Sciatic nerve (tissue), 2 donors: ENCODE data around the gene NUDT8. TPM values are rescaled to one million over a fixed set of nuclear protein-coding genes. Genes with fewer than 3 reads are reported as not detected.
"Not testable (repeated sequence)": the region's sequence is repeated elsewhere in the genome, so short reads cannot be mapped to it uniquely, and the experiment has no call there.

Experiments
- ATAC-seq: fragments of 200-7000 bp; cut with Tn5 transposase; one replicate; pipeline ENCODE4 v1.9.1; 2020; ENCODE audit warnings: mild to moderate bottlenecking, moderate library complexity
- DNase-seq: peaks from one replicate; pipeline ENCODE4 v3.0.0-alpha.2; 2020; ENCODE audit warnings: low spot score
- intact Hi-C: fragments of 100-400 bp; cut with DNase I; formaldehyde crosslinking; loops from one replicate; pipeline ENCODE4 v1.14.2; 2022
- total RNA-seq: library from RNA; stranded (reverse); fragmentation: NEBNext Ultra II Directional; extraction: Animal tissue kit (Norgen Biotek cat#: 25700); gene quantifications from one replicate; pipeline ENCODE4 v1.2.1, GENCODE V29; 2021
- donor health status: DM: no; HTN: no; CAD: no.
- donor health status: DM: no; HTN: no; CAD: no.

NUDT8 gene
- total RNA-seq, 1 donor from 2014 or later, result 7.8 TPM

DNA sequence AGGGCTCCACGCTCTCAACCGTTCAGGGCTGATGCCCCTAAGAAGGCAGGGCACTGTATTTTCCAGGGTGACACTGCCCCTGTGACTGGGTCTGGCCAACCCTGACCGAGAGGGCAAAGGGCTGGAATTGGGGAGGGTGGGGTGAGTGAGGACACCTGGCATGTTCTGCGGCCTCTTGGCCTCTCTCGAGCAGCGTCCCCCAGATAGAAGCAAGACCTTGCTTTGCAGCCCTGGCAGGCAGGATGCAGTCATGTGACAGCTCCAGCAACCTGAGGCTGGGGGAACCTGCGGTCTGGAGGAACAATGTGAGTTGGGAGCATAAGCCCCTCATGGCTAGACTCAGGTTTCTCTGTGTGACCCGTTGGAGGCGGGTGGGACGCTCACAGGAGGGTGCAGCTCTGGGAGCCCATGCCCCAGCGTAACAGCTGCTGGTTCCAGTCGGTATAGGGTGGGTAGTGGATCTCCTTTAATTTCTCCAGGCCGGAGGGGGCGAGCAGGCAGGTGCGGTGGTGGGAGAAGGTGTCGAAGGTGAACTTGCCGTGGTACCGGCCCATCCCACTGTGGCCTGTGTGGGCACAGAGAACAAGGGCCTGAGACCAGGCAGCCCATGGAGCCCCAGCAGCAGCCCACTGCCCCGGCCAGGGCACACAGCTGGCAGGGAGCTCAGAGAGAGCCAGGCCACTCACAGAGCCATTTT, 33.2 kb upstream of the NUDT8 start:
- DNase-seq, result no peak
- no peak for ATAC-seq
- intact Hi-C loops, result no loop called here

DNA sequence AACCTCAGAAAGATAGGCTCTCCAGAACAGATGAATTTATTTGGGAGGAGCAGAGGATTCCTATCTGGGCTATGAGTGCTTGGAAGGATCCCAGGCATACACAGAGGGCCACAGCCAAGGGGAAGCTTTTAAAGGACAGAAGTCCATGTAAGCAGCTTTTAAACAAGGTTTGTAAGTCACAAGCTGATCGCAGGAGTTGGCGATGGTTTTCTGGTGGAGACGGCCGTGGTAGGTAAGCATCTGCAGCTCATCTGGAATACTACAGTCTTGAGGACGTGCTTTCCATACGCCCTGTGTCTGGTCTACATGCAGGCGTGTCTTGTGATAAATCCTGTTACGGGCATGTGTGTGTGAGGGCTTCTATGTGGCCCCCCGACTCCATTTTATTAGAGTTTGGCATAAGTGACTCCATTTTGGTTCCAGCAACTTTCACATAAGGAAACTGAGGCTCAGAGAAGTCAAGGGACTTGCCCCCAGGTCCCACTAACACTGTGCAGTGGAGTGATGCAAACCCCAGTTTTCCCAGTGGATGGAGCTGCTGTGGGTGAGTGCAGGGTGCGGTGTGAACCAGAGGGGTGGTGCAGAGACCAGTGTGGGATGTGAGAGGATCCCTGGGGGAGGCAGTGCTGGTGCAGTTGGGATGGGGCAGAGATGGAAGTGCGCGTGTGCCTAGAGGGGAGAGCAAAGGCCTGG, 32.6 kb upstream of the NUDT8 start:
- no peak for ATAC-seq
- intact Hi-C loops, result no loop called here
- no peak for DNase-seq

DNA sequence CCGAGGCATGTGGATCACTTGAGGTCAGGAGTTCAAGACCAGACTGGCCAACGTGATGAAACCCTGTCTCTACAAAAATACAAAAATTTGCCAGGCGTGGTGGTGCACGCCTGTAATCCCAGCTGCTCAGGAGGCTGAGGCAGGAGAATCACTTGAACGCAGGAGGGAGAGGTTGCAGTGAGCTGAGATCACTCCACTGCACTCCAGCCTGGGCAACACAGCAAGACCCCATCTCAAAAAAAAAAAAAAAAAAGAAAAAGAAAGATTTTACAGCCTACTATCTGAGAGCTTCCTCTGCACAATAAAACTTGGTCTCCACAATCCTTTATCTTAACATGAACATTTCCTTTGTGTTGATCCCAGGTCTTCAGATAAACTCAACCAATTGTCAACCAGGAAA, 31.0 kb upstream of the NUDT8 start:
- intact Hi-C loops, ATAC-seq, DNase-seq: not testable (repeated sequence)

DNA sequence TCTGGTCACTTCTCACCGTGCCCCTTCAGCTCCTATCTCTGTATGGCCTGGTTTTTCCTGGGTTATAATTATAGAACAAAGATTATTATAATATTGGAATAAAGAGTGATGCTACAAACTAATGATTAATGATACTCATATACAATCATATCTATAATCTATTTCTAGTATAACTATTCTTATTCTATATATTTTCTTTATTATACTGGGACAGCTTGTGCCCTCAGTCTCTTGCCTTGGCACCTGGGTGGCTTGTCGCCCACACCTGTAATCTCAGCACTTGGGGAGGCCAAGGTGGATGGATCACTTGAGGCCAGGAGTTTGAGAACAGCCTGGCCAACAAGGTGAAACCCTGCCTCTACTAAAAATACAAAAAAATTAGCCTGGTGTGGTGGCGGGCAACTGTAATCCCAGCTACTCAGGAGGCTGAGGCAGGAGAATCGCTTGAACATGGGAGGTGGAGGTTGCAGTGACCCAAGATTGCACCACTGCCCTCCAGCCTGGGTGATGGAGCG, 30.0 kb upstream of the NUDT8 start:
- intact Hi-C loops, ATAC-seq, DNase-seq: not testable (repeated sequence)

DNA sequence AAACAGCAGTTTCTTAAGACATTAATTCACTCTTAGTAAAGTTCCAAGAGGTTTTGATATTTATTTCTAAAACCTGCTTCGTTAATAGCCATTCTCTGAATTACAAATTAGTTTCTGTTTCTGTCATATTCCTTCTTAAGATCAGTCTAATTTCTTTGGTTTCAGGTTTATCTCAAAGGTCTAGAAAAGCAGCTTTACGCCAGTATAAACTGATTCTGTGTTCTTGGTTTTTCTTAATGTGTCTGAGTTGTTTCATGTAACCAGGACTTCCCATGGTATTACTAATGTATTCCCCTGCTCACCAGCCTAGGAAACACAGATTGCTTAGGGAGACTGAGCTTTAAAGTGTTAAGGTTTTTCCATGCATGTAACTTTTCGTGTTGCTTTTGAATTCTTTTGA, 27.6 kb upstream of the NUDT8 start:
- DNase-seq (no peak), ATAC-seq (no peak)
- intact Hi-C loops, result no loop called here

DNA sequence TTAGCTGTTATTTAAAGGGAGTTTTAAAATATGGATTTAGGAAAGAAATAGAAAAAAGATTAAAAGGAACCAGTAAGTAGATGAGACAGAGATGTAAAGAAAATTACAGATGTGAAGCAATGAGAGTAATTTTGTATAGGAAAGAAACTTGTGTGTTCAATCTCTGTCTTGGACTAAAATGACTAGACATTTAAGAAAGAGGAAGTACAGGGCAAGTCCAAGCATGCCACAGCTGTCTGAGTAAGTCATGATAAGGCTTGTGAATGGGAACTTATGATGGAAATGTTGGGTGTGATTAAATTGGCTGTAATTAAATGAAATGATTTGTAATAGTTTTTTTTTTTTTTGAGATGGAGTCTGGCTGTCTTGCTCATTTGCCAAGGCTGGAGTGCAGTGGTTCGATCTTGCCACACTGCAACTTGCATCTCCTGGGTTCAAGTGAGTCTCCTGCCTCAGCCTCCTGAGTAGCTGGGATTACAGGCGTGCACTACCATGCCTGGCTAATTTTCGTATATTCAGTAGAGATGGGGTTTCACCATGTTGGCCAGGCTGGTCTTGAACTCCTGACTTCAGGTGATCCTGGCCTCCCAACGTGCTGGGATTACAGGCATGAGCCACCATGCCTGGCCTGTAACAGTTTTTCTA, 26.7 kb upstream of the NUDT8 start:
- ATAC-seq, result no peak
- no peak for DNase-seq
- intact Hi-C loops, result no loop called here

DNA sequence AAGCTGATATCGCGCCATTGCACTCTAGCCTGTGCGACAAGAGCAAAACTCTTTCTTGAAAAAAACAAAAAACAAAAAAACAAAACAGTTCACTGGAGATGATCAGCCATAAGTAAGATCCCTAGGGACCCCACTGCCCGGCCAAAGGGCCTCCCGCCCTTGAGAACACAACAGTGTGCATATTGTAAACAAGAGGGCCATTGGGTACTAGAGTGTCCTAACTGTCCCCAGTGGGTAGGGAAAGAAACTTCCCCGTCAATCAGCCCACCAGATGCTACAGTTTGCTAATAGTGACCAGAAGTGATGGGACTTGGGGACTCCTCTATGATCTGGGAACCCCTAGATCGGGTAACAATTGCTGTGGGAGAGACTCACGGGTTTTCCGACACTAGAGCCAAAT, 24.5 kb upstream of the NUDT8 start:
- intact Hi-C loops, result no loop called here
- no peak for ATAC-seq
- no peak for DNase-seq

DNA sequence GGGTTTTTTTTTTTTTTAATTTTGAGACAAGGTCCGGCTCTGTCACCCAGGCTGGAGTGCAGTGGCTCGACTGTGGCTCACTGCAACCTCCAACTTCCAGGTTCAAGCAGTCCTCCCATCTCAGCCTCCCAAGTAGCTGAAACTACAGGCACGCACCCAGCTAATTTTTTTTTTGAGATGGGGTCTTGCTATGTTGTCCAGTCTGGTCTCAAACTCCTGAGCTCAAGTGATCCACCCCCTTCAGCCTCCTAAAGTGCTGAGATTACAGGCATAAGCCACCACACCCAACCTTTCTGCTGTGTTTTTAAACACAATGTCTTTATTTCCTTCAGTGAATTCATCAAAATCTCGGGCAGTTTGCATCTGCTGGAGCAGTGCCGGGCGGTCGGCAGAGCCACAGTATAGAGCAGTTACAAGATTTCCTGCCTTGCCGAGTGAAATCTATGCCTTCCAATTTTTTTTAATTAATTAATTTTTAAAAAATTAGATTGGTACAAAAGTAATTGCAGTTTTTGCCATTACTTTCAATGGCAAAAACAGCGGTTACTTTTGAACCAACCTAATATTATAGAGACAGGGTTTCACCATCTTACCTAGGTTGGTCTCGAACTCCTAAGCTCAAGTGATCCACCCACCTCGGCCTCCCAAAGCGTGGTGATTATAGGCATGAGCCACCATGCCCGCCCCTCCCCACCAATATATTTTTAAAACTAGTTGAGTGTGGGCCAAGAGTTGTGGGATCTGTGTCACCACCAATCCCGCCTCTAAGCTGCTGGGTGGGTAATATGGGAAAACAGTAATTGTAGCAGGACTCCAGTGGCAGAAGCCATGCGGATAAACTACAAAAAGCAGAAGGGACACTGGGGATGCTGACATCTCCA, 23.5 kb upstream of the NUDT8 start:
- no peak for DNase-seq
- intact Hi-C loops, result no loop called here
- ATAC-seq, result no peak

DNA sequence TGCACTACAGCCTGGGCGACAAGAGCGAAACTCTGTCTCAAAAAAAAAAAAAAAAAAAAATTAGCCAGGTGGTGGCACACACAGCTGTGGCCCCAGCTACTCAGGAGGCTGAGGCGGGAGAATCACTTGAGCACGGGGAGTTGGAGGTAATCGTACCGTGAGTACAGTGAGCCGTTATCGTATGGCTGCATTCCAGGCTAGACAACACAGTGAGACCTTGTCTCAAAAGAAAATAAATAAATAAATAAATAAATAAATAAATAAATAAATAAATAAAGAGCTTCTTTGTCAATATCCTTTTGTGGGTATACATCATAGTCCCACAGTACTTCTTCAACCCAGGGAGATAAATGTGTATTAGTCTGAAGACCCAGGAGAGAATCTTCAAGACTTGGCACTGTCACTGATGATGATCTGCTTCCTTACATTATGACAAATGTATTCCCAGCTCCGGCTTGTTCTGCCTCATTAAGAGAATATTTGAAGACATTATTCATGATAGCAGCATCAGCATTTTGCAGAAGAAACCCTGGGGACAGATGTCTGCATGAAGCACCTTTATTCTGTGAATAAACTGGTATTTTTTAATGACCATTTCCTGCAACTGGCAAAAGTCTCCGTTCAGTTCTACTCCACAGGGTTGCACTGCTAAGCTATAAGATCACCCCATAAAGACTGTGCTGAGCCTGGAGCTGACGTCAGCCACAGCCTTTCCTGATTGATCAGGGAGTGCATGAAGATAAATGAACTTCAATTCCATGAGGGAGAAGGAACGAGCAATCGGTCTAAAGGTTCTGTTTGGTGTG, 22.4 kb upstream of the NUDT8 start:
- DNase-seq (peak; percentile 8), ATAC-seq (no peak)
- intact Hi-C loops, result no loop called here

DNA sequence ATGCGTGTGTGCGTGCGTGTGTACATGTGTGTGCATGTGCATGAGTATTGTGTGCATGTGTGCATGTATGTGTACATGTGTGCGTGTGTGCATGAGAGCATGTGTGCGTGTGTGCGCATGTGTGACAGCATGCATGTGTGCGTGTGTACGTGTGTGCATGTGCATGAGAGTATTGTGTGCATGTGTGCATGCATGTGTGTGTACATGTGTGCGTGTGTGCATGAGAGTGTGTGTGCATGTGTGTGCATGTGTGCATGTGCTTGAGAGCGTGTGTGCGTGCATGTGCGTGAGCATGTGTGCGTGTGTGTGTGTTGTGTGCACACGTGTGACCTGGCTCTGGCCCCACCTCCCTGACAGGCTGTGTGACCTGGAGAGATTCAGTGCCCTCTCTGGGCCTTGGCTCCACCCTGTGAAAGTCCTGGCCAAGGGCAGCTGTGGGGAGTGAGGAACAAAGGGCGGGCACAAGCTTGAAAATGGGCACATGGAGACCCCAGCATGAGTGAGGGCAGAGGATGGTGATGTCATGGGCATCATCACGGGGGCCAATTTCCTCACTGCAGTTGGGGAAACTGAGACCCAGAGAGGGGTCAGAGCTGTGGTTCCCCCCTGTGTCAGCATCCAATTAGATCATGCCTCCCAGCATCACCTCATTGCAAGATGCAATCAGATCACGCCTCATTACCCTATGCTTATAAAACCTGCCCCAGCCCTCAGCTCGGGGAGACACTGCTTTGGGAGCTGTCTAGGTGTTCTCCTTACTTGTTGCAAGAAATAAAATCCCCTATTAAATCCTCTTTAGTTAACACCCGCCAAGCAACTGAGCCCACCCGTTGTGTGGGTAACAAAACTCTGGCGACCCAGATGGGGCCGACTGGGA, 20.1 kb upstream of the NUDT8 start:
- intact Hi-C loops, result no loop called here
- no peak for DNase-seq
- ATAC-seq, result no peak

DNA sequence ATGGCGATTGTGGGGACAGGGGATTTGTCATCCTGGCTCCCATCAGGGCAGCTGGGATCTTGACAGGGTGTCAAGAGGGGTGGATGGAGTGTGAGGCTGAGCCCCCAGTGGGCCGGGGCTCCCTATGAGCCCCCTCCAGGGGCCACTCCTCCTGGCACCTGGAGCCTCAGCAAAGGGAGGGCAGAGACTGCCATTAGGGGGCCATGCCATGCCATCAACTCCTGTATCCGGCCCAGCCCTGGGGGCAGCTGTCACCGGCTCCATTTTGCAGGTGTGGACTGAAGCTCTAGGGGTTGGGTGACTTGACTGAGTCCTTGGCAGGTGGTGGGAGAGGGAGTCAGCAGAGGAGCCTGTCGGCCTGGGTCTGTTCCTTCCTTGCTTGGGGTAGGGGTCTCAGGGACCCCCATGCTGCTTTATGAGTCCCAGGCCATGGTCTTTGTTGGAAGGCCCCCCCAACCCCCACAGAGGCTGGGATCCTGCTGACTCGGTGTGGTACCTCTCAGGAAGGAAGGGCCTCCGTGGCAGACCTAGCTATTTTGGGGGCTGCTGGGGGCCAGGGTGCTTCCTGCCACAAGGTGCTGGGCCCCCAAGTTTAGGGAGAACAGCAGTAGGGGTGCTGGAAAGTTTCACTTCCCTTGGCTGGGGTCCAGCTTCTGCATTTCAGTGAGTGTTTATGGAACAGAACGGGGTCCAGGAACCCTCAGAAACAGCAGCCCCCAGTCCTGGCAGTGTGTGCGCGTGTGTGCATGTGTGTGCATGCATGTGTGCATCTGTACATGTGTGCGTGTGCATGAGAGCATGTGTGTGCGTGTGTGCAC, 19.3 kb upstream of the NUDT8 start:
- DNase-seq, result peak; percentile 63
- intact Hi-C loops, result no loop called here
- ATAC-seq, result peak; percentile 7

DNA sequence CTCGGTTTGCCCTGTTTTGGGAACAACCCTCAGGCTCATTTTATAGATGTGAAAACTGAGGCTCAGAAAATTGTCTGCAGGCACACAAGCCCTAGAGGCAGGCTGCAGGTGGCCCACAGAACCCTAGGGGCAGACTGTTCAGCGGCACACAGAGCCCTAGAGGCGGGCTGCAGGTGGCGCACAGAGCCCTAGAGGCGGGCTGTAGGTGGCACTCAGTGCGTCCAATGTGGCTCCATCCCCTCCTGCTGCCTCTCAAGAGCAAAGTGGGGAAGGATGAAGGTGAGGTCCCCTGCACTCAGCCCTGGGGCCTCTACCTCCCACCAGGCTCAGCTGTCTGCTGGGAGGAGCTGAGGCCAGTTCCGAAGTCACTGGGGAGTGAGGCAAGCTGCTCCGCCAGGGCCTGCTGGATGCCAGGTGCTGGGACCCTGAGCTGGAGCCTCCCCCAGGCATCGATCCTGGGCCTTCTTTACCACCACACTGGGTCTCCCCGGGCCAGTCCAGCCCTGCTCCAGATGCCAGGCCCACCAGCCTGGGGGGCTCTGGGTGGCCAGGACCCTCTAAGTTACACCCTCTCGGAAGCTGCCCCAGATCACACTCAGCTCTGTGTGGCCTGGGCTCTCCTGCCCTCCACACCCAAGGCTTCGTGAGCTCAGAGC, 18.5 kb upstream of the NUDT8 start:
- ATAC-seq (no peak), DNase-seq (no peak)
- intact Hi-C loops, result no loop called here

DNA sequence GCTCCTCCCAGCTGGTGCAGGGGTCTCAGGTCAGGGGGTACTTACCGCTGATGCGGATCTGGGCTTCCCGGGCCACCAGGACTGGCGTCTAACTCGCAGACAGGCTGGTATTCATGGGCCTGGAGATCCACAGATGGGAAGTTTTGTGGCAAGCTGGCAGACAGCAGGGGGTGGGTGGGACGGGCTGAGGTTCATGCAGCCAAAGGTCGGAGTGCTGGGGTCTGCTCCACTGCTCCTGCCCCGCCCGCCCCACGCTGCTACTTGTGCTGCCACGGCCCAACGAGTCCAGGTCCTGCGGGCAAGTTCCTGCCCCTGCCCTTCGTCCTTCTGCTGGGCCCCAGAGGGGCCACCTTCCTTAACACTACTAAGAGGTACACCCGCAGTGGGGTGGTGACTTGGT, 17.7 kb upstream of the NUDT8 start:
- ATAC-seq (no peak), DNase-seq (no peak)
- intact Hi-C loops, result no loop called here

DNA sequence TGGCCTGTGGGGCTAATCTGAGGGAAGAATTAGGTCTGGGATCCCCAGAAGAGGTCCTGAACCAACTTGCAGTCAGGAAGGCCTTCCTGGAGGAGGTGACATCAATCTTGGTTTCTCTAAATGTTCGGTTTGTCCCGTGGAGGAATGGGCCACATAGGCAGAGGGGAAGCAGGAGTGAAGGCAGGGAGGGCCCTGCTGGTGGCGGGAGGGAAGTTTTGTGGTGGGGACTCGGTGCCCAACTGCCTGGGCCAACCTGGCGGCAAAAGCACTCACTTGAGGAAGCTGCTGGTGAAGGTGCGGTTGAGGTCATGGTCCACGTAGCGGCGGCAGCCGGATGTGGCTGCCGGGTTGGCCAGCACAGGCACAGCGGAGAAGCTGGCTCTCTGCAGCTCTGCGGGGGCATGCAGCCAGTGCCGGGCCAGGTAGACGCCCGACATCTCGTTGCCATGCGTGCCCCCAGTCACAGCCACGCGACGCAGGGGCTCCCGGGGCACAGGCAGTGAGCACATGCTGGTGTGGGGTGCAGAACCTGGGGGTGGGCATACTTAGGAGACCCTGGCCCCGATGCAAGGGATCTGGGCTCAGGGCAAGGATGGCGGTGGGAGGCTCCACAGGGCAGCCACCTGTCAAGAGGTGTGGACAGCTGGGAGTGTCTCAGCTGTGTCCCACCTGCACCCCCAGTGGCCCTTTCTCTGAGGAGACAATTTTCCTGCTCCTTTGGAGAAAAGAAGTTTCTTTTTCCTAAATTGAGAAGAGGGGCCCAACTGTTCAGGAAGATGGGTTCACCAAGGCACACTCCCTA, 17.0 kb upstream of the NUDT8 start:
- intact Hi-C loops, result no loop called here
- no peak for ATAC-seq
- DNase-seq, result no peak
